Ishikawa (cell line): ENCODE measurements around the gene UNC93A.

Experiments
- EP300 ChIP-seq: IDR thresholded peaks from 2 replicates; pipeline ENCODE4 v1.6.1; 2012; ENCODE audit warnings: borderline replicate concordance
- FOXM1 ChIP-seq: IDR thresholded peaks from 2 replicates; pipeline ENCODE4 v1.6.1; 2012; ENCODE audit warnings: low read depth, borderline replicate concordance
- REST ChIP-seq: IDR thresholded peaks from 2 replicates; pipeline ENCODE4 v1.6.1; 2012; ENCODE audit warnings: low read depth, mild to moderate bottlenecking
- TAF1 ChIP-seq: IDR thresholded peaks from 2 replicates; pipeline ENCODE4 v1.6.1; 2012; ENCODE audit warnings: low read depth, mild to moderate bottlenecking
- TCF12 ChIP-seq: IDR thresholded peaks from 2 replicates; pipeline ENCODE4 v1.6.1; 2012; ENCODE audit warnings: low read depth
- USF1 ChIP-seq: IDR thresholded peaks from 2 replicates; pipeline ENCODE4 v1.6.1; 2012
- YY1 ChIP-seq: IDR thresholded peaks from 2 replicates; pipeline ENCODE4 v1.6.1; 2012; ENCODE audit warnings: low read depth

- TF ChIP-seq FOXM1 (no peak), TAF1 (no peak), EP300 (no peak), USF1 (no peak), REST (no peak), TCF12 (no peak), YY1 (no peak)
Measured at GRCh38 chr6:167294651-167295494, 3.8 kb downstream of the UNC93A start.
